Parathyroid adenoma (tissue), 2 donors: ENCODE results near the gene FSTL5.

Source experiments
- H2AFZ ChIP-seq: fragments of 300-600 bp; sonication (generic); one replicate; pipeline ENCODE4 v1.7.0; 2017; ENCODE audit warnings: antibody characterized with exemption, mild to moderate bottlenecking
- H3K27ac ChIP-seq: fragments of 300-600 bp; sonication (generic); one replicate; pipeline ENCODE4 v1.7.0; 2017
- H3K27me3 ChIP-seq: fragments of 300-600 bp; sonication (generic); one replicate; pipeline ENCODE4 v1.7.0; 2017; ENCODE audit warnings: low read length; ENCODE audit not compliant: control insufficient read depth, insufficient read depth
- H3K36me3 ChIP-seq: fragments of 300-600 bp; sonication (generic); one replicate; pipeline ENCODE4 v1.7.0; 2017; ENCODE audit warnings: low read length; ENCODE audit not compliant: control insufficient read depth, insufficient read depth
- H3K4me1 ChIP-seq: fragments of 300-600 bp; sonication (generic); one replicate; pipeline ENCODE4 v1.7.0; 2017; ENCODE audit warnings: control low read depth
- H3K4me2 ChIP-seq: fragments of 300-600 bp; sonication (generic); one replicate; pipeline ENCODE4 v1.7.0; 2017; ENCODE audit warnings: low read length
- H3K4me3 ChIP-seq: fragments of 300-600 bp; sonication (generic); one replicate; pipeline ENCODE4 v1.7.0; 2017; ENCODE audit warnings: low read depth, low read length
- H3K79me2 ChIP-seq: fragments of 300-600 bp; sonication (generic); one replicate; pipeline ENCODE4 v1.7.0; 2017; ENCODE audit warnings: control low read depth
- H3K9ac ChIP-seq: fragments of 300-600 bp; sonication (generic); one replicate; pipeline ENCODE4 v1.7.0; 2017; ENCODE audit warnings: mild to moderate bottlenecking
- H3K9me3 ChIP-seq: fragments of 300-600 bp; sonication (generic); one replicate; pipeline ENCODE4 v1.7.0; 2017; ENCODE audit warnings: low read length; ENCODE audit not compliant: control insufficient read depth
- TF ChIP-seq, protein P1 (sequence below): fragments of 300-600 bp; sonication (generic); IDR thresholded peaks from one replicate; pipeline ENCODE4 v1.7.0; 2017; ENCODE audit warnings: antibody characterized with exemption, mild to moderate bottlenecking
- donor health status: primary hyperparathyroidism.

FSTL5 gene

DNA sequence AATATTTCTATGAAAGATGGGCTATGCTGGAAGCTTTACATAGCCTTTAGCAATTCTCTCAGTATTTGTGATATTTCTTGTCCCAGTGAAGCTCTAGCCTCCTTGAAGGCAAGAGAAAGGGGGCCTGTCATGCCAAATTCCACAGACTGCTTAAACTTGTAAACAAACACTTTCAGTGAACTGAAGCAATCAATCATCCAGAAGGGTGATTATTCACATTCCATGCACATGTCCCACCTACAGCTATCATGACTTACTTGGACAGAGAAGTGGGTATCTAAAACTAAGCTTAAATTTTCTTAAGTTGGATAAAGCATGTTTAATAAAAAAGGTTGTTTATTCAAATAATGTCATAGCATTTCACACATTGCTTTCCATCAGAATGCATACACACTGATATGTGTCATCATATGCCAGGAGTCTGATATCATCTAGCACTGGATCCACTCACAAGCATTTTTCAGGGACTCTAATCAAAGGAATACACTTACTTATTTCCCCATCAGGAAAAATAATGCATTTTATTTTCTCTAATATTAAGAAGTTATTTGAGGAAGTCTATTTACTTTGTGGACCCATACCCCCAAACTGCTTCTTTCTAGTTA lies 1.2 kb upstream of the FSTL5 start:
- no peaks in the 10 kb centered on the region for H3K36me3 ChIP-seq
- H3K4me2 ChIP-seq, result no peak overlapping the region
- no peaks in the 10 kb centered on the region for H3K4me1 ChIP-seq
- no peak overlapping the region for H2AFZ ChIP-seq
- H3K27me3 ChIP-seq, result no peaks in the 10 kb centered on the region
- H3K9me3 ChIP-seq, result no peaks in the 10 kb centered on the region
- TF ChIP-seq, protein P1, sequence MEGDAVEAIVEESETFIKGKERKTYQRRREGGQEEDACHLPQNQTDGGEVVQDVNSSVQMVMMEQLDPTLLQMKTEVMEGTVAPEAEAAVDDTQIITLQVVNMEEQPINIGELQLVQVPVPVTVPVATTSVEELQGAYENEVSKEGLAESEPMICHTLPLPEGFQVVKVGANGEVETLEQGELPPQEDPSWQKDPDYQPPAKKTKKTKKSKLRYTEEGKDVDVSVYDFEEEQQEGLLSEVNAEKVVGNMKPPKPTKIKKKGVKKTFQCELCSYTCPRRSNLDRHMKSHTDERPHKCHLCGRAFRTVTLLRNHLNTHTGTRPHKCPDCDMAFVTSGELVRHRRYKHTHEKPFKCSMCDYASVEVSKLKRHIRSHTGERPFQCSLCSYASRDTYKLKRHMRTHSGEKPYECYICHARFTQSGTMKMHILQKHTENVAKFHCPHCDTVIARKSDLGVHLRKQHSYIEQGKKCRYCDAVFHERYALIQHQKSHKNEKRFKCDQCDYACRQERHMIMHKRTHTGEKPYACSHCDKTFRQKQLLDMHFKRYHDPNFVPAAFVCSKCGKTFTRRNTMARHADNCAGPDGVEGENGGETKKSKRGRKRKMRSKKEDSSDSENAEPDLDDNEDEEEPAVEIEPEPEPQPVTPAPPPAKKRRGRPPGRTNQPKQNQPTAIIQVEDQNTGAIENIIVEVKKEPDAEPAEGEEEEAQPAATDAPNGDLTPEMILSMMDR, result no peak
- no peaks in the 10 kb centered on the region for H3K79me2 ChIP-seq
- no peak overlapping the region for H3K4me3 ChIP-seq
- H3K27ac ChIP-seq, result no peak overlapping the region
- no peak overlapping the region for H3K9ac ChIP-seq

DNA sequence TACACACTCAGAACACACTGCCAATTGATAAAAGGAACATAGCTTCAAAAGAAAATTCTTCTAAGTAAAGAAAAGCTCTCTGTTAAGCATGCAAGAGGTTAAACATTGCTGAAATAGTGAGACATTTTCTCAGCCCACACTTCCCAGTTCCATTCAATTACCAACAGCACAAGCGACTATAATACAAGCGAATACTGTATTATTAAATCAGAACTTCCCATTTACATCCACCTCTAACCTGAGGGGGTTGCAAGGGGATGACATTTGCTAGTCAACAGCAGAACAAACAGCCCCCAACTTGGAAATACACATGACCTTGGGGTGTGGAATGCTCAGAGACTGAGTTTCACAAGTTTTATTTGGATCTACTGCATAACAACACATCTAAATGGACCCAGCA lies 1.1 kb downstream of the FSTL5 start:
- no peaks in the 10 kb centered on the region for H3K27me3 ChIP-seq
- H2AFZ ChIP-seq, result no peak overlapping the region
- TF ChIP-seq, protein P1, result no peak
- no peak overlapping the region for H3K4me2 ChIP-seq
- no peak overlapping the region for H3K9ac ChIP-seq
- H3K9me3 ChIP-seq, result no peaks in the 10 kb centered on the region
- H3K27ac ChIP-seq, result no peak overlapping the region
- no peaks in the 10 kb centered on the region for H3K36me3 ChIP-seq
- H3K79me2 ChIP-seq, result no peaks in the 10 kb centered on the region
- no peaks in the 10 kb centered on the region for H3K4me1 ChIP-seq
- H3K4me3 ChIP-seq, result no peak overlapping the region

GRCh38 chr4:162157241-162157640 lies 6.6 kb downstream of the FSTL5 start:
- Histone ChIP-seq H3K4me1 (no peaks in the 10 kb centered on the region), H3K9me3 (peaks cover 2% of the 10 kb centered on the region), H3K27ac (no peak overlapping the region), H3K9ac (no peak overlapping the region), H3K4me3 (no peak overlapping the region), H3K36me3 (no peaks in the 10 kb centered on the region), H2AFZ (no peak overlapping the region), H3K4me2 (no peak overlapping the region), H3K27me3 (no peaks in the 10 kb centered on the region), H3K79me2 (no peaks in the 10 kb centered on the region)
- TF ChIP-seq, protein P1, result no peak

- no peak overlapping the region for H3K4me3 ChIP-seq
- no peaks in the 10 kb centered on the region for H3K36me3 ChIP-seq
- no peak overlapping the region for H3K27ac ChIP-seq
- peaks cover 2% of the 10 kb centered on the region for H3K9me3 ChIP-seq
- TF ChIP-seq, protein P1, result no peak
- H3K79me2 ChIP-seq, result no peaks in the 10 kb centered on the region
- no peaks in the 10 kb centered on the region for H3K27me3 ChIP-seq
- no peak overlapping the region for H2AFZ ChIP-seq
- H3K4me2 ChIP-seq, result no peak overlapping the region
- H3K9ac ChIP-seq, result no peak overlapping the region
- H3K4me1 ChIP-seq, result no peaks in the 10 kb centered on the region
Measured at GRCh38 chr4:162154862-162155540, 8.8 kb downstream of the FSTL5 start.

DNA sequence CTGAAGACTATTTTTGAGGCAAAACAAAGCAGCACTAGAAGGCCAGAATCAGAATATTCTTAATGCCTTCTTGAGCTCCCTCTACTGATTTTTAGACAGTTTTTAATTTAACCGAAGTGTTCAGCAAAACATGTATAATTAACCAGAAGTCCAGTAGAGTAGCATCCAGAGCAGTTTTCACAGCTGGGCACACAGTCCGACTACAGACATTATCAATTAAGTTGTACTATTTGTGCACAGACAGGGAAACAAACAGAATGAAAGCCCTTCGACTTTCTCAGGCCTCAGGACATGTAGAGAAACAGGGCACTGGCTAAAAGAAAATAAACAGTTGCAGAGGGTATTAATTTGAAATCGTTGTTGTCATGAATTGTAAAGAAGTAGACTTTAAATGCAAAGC lies 11.9 kb downstream of the FSTL5 start:
- Histone ChIP-seq H3K4me1 (no peaks in the 10 kb centered on the region), H2AFZ (no peak overlapping the region), H3K36me3 (no peaks in the 10 kb centered on the region), H3K27me3 (no peaks in the 10 kb centered on the region), H3K79me2 (no peaks in the 10 kb centered on the region), H3K9me3 (peaks cover 2% of the 10 kb centered on the region), H3K4me2 (no peak overlapping the region), H3K27ac (no peak overlapping the region), H3K9ac (no peak overlapping the region), H3K4me3 (no peak overlapping the region)
- TF ChIP-seq, protein P1, result no peak
